ENCODE results near the gene PPFIA4.
"Not testable (repeated sequence)": the region's sequence is repeated elsewhere in the genome, so short reads cannot be mapped to it uniquely, and the experiment has no call there.

PPFIA4 gene

GRCh38 chr1:203017692-203018091 lies 8.6 kb upstream of the PPFIA4 start:
- no peak for DNase-seq (ENCODE audit: low read depth)
- TF ChIP-seq, protein P1, sequence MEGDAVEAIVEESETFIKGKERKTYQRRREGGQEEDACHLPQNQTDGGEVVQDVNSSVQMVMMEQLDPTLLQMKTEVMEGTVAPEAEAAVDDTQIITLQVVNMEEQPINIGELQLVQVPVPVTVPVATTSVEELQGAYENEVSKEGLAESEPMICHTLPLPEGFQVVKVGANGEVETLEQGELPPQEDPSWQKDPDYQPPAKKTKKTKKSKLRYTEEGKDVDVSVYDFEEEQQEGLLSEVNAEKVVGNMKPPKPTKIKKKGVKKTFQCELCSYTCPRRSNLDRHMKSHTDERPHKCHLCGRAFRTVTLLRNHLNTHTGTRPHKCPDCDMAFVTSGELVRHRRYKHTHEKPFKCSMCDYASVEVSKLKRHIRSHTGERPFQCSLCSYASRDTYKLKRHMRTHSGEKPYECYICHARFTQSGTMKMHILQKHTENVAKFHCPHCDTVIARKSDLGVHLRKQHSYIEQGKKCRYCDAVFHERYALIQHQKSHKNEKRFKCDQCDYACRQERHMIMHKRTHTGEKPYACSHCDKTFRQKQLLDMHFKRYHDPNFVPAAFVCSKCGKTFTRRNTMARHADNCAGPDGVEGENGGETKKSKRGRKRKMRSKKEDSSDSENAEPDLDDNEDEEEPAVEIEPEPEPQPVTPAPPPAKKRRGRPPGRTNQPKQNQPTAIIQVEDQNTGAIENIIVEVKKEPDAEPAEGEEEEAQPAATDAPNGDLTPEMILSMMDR (conservative IDR thresholded peaks at IDR 0.05; ENCODE audit: control insufficient read depth, insufficient read depth, low read depth, low read length): no peak
- no peak overlapping the region for H3K4me3 ChIP-seq (ENCODE audit: control insufficient read depth, low read depth, low read length)

GRCh38 chr1:203022855-203023254 lies 3.4 kb upstream of the PPFIA4 start:
- not testable (repeated sequence) for DNase-seq (ENCODE audit: low read depth); H3K4me3 ChIP-seq (ENCODE audit: control insufficient read depth, low read depth, low read length)

DNA sequence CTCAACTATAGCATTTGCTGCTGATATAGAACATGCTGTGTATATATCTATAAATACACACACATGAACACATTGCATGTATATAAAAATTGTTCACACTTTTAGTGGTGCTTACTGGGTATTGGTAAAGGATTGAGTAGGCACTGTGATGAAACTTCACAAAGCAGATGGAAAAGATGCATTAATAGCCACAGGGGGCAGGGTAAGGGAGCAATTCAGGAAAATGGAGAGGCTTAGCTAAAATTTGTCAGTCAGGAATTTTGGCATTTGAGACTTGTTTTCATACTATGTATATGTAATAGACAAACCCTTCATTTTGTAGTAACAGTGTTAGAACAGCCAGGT lies 633 bp upstream of the PPFIA4 start:
- no peak overlapping the region for H3K4me3 ChIP-seq (ENCODE audit: control insufficient read depth, low read depth, low read length)
- TF ChIP-seq, protein P1 (conservative IDR thresholded peaks at IDR 0.05; ENCODE audit: control insufficient read depth, insufficient read depth, low read depth, low read length): peak; percentile 3
- DNase-seq (ENCODE audit: low read depth): no peak

DNA sequence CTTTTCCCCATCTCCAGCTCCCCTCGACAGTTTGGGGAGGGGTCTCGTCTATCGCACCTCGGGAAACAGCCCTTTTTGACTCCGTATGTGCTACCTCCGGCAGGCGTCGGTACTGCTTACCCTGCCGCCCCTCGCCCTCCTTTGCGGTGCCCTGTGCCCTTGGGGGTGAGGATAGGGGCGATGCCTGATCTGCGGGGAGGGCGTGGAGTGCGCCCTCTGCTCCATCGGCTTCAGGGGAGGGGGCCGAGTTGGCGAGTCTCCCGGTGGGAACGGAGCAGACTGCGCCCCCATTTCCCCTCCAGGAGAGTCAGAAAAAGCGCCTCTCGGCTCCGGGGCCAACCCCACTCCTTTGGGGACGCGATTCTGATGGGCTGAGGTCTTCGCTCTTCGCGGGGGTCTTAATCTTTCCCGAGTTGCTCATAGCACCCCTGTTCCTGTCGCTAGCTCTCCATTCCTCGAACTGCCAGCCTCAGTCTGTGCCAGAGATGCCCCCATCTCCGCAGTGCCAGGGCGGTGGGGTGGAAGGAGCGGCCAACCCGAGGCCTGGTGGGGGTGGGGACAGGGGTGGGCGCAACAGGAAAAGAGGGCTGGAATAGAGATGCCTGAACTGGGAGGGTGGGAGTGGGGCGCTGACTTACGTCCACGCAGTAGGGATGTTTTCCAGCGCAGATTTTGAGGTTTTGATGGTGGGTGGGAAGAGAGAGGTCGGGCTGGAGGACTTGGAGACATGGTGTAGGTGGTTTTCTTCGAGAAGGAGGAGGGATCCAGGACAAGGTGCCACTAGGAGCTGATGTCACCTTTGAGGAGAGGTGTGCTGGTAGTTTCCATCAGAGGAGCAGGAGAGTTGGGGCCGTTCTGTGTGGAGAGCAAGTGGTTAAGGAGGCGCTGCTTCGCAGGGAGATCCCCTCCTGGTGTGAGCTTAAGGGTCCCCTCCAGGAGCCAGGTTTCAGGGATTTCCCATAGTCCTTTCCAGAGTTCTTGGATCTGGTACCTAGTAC lies 674 bp downstream of the PPFIA4 start:
- TF ChIP-seq, protein P1 (conservative IDR thresholded peaks at IDR 0.05; ENCODE audit: control insufficient read depth, insufficient read depth, low read depth, low read length): no peak
- H3K4me3 ChIP-seq (ENCODE audit: control insufficient read depth, low read depth, low read length): peak overlapping the region; percentile 60
- DNase-seq (ENCODE audit: low read depth): no peak

GRCh38 chr1:203028067-203028783 lies 1.9 kb downstream of the PPFIA4 start:
- H3K4me3 ChIP-seq (ENCODE audit: control insufficient read depth, low read depth, low read length): no peak overlapping the region
- no peak for DNase-seq (ENCODE audit: low read depth)
- TF ChIP-seq, protein P1 (conservative IDR thresholded peaks at IDR 0.05; ENCODE audit: control insufficient read depth, insufficient read depth, low read depth, low read length): no peak

DNA sequence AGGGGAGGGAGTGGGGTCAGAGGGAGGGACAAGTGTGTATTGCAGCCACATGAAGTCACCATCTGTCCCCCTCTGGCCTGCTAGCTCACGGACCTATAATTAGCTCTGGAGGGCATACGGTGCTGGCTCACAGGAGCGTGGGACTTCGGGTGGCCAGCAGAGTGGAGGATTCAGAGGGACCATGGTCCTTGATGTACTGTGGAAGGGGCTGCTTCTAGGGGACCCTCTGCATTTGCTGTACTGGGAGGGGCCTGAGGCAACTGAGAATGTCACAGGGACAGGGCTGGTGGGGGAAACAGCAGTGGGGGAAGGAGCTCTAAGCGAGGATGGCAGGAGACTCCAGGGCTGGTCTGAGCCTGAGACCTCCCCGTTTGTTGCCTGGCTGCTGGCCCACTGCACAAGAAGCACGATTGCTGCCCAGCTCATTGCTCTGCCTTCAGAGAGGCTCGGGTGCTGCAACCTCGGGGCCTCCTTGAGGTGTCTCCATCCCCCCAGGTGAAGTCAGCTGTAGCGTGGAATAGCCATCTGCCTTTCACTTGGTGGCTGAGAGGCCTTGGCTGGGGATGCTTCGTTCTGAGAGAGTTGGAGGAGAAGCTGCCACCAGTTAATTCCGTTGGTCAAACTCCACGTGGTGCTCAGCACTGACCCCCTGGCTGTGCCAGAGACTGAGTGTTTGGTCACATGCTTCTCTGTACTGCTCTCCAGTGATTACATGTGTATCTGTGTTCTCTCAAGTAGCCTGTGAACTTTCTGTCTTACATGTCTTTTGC lies 2.7 kb downstream of the PPFIA4 start:
- H3K4me3 ChIP-seq (ENCODE audit: control insufficient read depth, low read depth, low read length): no peak overlapping the region
- DNase-seq (ENCODE audit: low read depth): no peak
- TF ChIP-seq, protein P1 (conservative IDR thresholded peaks at IDR 0.05; ENCODE audit: control insufficient read depth, insufficient read depth, low read depth, low read length): no peak

Data from fibroblast of mammary gland (primary cell).